Karpas-422 (cell line): ENCODE measurements around the gene PAX5. TPM values are rescaled to one million over a fixed set of nuclear protein-coding genes. Genes with fewer than 3 reads are reported as not detected.
A peak's percentile ranks its signal among the peaks of the same experiment; 100 is the strongest.
"Not testable (repeated sequence)": the region's sequence is repeated elsewhere in the genome, so short reads cannot be mapped to it uniquely, and the experiment has no call there.

ENCODE experiments used
- DNase-seq: peaks from one replicate; pipeline ENCODE4 v3.0.0-alpha.2; 2015
- H2AFZ ChIP-seq: fragments of 200-600 bp; sonication (generic); 2 replicates; pipeline ENCODE4 v1.6.1; 2014; ENCODE audit warnings: antibody characterized with exemption, low read length, mixed read lengths
- H3K27ac ChIP-seq: fragments of 200-600 bp; sonication (generic); 2 replicates; pipeline ENCODE4 v1.5.1; 2014; ENCODE audit warnings: mild to moderate bottlenecking, low read length, moderate library complexity
- H3K27me3 ChIP-seq: fragments of 200-600 bp; sonication (generic); 2 replicates; pipeline ENCODE4 v1.6.1; 2014; ENCODE audit warnings: low read length, mixed read lengths
- H3K36me3 ChIP-seq: fragments of 200-600 bp; sonication (generic); 2 replicates; pipeline ENCODE4 v1.6.1; 2014; ENCODE audit warnings: low read length, mixed read lengths; ENCODE audit not compliant: insufficient read depth
- H3K4me1 ChIP-seq: fragments of 200-600 bp; sonication (generic); 2 replicates; pipeline ENCODE4 v1.6.1; 2014; ENCODE audit warnings: mild to moderate bottlenecking, low read length, mixed read lengths
- H3K4me2 ChIP-seq: fragments of 200-600 bp; sonication (generic); 2 replicates; pipeline ENCODE4 v1.6.1; 2014; ENCODE audit warnings: low read length, low read depth, mild to moderate bottlenecking; ENCODE audit not compliant: poor library complexity, severe bottlenecking
- H3K4me3 ChIP-seq: fragments of 200-600 bp; sonication (generic); 2 replicates; pipeline ENCODE4 v1.5.1; 2014; ENCODE audit warnings: mild to moderate bottlenecking, antibody characterized with exemption, low read length, mixed read lengths
- H3K79me2 ChIP-seq: fragments of 200-600 bp; sonication (generic); 2 replicates; pipeline ENCODE4 v1.6.1; 2014; ENCODE audit warnings: mild to moderate bottlenecking, low read length, mixed read lengths
- H3K9ac ChIP-seq: fragments of 200-600 bp; sonication (generic); 2 replicates; pipeline ENCODE4 v1.6.0; 2014; ENCODE audit warnings: low read length
- H3K9me2 ChIP-seq: fragments of 200-600 bp; sonication (generic), shearing (Covaris generic); replicated peaks from 2 replicates; pipeline ENCODE4 v1.6.0; 2014; ENCODE audit warnings: mild to moderate bottlenecking, low read length, moderate library complexity; ENCODE audit not compliant: insufficient read depth
- H3K9me3 ChIP-seq: fragments of 300-700, 200-600 bp; sonication (generic); 2 replicates; pipeline ENCODE4 v1.6.1; 2014; ENCODE audit warnings: low read length, mixed read lengths
- H4K20me1 ChIP-seq: fragments of 200-600 bp; sonication (generic); 2 replicates; pipeline ENCODE4 v1.6.1; 2014; ENCODE audit warnings: mild to moderate bottlenecking, antibody characterized with exemption, low read length, low read depth; ENCODE audit not compliant: insufficient read depth
- total RNA-seq: library from RNA; depleted of rRNA; stranded (reverse); fragments of >200 nt; shearing (Covaris generic); gene quantifications from 2 replicates; pipeline ENCODE4 v1.2.3, GENCODE V29; 2014; ENCODE audit warnings: low replicate concordance

The PAX5 gene
- total RNA-seq, 1 experiment from 2014 or later, result 88.9 TPM

DNA sequence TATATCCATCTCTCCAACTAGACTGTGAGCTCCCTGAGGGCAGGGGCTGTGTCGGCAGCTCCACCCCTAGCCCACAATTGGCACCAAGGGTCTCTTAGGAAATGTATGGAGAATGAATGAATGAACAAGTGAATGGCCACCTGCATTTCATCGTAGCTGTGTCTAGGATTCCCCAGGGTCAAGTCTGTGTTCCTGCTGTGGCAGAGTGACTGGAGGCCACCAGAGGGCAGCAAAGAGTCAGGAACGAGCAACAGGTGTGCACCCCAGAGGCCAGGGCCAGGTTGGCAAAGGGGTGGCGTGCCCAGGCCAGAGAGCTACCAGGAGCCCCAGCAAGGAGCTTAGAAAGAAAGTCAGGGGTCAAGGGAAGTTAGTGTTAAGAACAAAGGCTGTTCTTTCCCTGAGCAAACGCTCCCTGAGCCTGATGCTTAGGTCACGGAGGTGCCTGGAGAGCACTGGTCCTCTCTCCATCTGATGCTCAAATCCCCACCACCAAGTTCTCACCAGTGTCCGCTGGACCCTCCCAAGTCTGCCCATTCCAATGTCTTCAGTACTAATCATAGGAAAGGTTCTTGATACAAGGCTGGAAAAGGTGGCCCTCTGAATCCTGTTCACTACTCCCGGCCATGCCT lies 160.7 kb downstream of the PAX5 start:
- Histone ChIP-seq H3K4me3 (no peak overlapping the region), H3K9me3 (no peaks in the 10 kb centered on the region), H3K9me2 (no peaks in the 10 kb centered on the region), H2AFZ (no peak overlapping the region), H4K20me1 (peaks cover 8% of the 10 kb centered on the region; the same call in 1 of the 2 replicates), H3K9ac (no peak overlapping the region), H3K36me3 (peaks cover 16% of the 10 kb centered on the region; the same call in 1 of the 2 replicates), H3K4me1 (no peaks in the 10 kb centered on the region; the same call in 1 of the 2 replicates), H3K4me2 (no peak overlapping the region), H3K27ac (peak overlapping the region; percentile 46; the same call in 1 of the 2 replicates), H3K27me3 (no peaks in the 10 kb centered on the region), H3K79me2 (peaks cover 62% of the 10 kb centered on the region)
- DNase-seq, result peak; percentile 92

DNA sequence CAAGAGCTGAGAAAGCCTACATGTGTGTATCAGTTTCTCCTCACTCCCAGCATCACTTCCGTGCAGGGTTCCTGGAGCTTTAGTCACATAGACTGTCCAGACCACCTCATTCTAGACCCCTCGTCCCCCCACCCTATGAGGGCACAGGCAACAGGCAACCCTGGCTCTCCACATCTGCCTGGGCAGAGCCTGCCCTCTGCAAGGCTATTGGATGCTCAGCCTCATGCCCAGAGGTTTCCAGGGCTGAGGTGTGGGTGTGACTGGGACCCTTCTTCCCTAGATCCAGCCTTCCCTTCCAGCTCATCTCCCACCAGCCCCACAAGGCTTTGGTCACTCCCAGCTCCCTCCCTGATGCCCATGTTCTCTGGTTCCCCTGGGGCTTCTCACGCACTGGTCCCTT lies 161.4 kb downstream of the PAX5 start:
- Histone ChIP-seq H4K20me1 (peaks cover 8% of the 10 kb centered on the region; the same call in 1 of the 2 replicates), H3K9me2 (no peaks in the 10 kb centered on the region), H3K9me3 (no peaks in the 10 kb centered on the region), H2AFZ (no peak overlapping the region), H3K79me2 (peaks cover 55% of the 10 kb centered on the region), H3K4me2 (no peak overlapping the region), H3K27me3 (no peaks in the 10 kb centered on the region), H3K9ac (no peak overlapping the region), H3K27ac (peak overlapping the region; percentile 46; the same call in 1 of the 2 replicates), H3K4me3 (no peak overlapping the region), H3K36me3 (peaks cover 10% of the 10 kb centered on the region; the same call in 1 of the 2 replicates), H3K4me1 (no peaks in the 10 kb centered on the region; the same call in 1 of the 2 replicates)
- no peak for DNase-seq

DNA sequence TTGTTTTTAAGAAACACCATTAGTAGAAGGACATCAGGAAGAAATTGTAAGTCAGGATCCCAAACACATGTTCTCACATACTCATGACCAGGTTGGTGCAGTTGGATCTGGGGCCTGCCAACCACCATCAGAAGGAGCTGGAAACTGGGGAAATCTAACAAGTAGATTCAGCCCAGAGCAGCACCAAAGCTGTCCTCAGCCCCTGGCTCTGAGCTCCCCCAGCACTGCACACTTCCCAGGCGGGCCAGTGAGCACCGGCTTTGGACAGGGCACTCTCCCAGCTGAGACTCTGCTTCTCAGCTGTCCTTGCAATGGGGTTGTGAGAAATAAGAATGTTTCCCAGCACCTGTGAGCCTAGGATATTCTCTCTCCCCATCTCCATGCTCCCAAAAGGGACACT lies 162.5 kb downstream of the PAX5 start:
- no peak overlapping the region for H2AFZ ChIP-seq
- H3K27me3 ChIP-seq, result no peaks in the 10 kb centered on the region
- no peak for DNase-seq
- peaks cover 45% of the 10 kb centered on the region for H3K79me2 ChIP-seq
- H3K4me1 ChIP-seq, result no peaks in the 10 kb centered on the region; the same call in 1 of the 2 replicates
- H4K20me1 ChIP-seq, result peaks cover 11% of the 10 kb centered on the region; the same call in 1 of the 2 replicates
- no peak overlapping the region for H3K4me2 ChIP-seq
- no peak overlapping the region for H3K9ac ChIP-seq
- no peak overlapping the region for H3K4me3 ChIP-seq
- H3K27ac ChIP-seq, result no peak overlapping the region
- no peaks in the 10 kb centered on the region for H3K9me3 ChIP-seq
- H3K36me3 ChIP-seq, result peaks cover 9% of the 10 kb centered on the region; the same call in 1 of the 2 replicates
- no peaks in the 10 kb centered on the region for H3K9me2 ChIP-seq

DNA sequence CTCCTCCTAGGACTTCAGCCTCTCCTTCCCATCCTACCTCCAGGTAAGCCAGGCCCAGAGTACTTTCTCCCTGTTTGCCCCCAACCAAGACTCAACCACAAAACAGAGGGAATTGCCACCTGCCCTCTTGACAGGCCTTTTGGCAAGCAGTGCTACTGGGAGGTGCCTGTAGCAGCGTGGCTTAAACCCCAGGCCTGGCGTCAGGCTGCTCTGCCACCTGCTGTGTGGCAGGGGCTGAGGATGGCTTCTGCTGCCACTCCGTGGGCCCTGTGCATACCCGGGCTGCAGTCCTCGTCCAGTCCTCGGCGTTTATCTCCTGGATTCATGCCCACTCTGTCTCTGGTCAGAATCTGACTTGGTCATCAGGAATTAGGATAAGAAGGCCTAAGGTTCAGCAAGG lies 163.1 kb downstream of the PAX5 start:
- Histone ChIP-seq H3K27ac (no peak overlapping the region), H3K4me2 (no peak overlapping the region), H3K4me1 (no peaks in the 10 kb centered on the region; the same call in 1 of the 2 replicates), H3K9ac (no peak overlapping the region), H3K9me2 (no peaks in the 10 kb centered on the region), H3K27me3 (no peaks in the 10 kb centered on the region), H4K20me1 (peaks cover 11% of the 10 kb centered on the region; the same call in 1 of the 2 replicates), H2AFZ (no peak overlapping the region), H3K9me3 (no peaks in the 10 kb centered on the region), H3K79me2 (peaks cover 43% of the 10 kb centered on the region), H3K4me3 (no peak overlapping the region), H3K36me3 (peaks cover 9% of the 10 kb centered on the region; the same call in 1 of the 2 replicates)
- no peak for DNase-seq

DNA sequence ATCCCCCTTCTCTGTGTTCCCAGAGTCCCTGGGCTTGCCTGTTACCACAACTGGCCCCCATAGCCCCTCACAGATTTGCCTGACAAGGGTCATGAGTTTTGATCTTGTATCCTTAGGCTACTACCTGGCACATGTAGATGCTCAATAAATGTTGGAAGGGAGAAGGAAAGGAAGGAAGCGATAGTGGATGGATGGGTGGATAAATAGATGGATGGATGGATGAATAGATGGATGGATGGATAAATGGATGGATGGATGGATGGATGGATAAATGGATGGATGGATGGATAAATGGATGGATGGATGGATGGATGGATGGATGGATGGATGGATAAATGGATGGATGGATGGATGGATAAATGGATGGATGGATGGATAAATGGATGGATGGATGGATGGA lies 164.5 kb downstream of the PAX5 start:
- not testable (repeated sequence) for H3K27ac ChIP-seq, H3K36me3 ChIP-seq, H3K9ac ChIP-seq, H3K27me3 ChIP-seq, H3K4me3 ChIP-seq, H3K4me2 ChIP-seq, H3K9me2 ChIP-seq, H3K4me1 ChIP-seq, DNase-seq, H4K20me1 ChIP-seq, H3K9me3 ChIP-seq, H2AFZ ChIP-seq
- peaks cover 33% of the 10 kb centered on the region for H3K79me2 ChIP-seq

DNA sequence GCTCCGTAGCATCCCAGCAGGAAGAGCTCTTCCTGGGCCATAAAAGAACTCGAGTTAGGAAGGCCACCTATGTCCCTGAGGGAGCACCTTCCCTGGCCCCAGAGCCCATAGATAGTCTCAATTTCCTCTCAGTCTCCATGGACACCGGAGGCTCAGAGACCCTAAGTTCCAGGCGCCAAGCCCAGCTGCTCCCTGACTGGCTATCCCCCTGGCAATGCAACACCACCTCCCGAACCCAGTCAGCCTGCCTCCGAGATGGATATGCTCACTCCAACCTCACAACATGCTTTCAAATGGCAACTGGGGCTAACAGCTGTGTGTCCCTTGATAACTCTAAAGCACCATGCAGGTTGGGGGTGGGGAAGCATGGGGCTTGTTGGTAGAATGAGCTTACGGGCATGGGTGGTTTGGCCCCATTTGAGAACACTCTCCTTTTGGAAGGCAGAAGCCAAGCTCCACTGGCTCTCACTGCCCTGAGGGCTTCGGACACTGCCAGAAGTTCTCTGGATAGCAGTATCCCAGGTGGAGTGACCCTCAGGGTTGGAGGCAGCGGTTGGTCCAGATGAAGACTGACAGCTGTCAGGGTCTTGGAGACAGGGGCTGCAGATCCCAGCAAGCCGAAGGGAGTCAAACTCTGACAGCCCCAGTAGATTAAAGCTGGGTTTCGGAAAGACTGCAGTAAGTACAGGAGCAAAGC lies 165.3 kb downstream of the PAX5 start:
- Histone ChIP-seq H3K9me2 (no peaks in the 10 kb centered on the region), H3K27me3 (no peaks in the 10 kb centered on the region), H3K79me2 (peaks cover 33% of the 10 kb centered on the region), H3K4me3 (no peak overlapping the region), H4K20me1 (peaks cover 7% of the 10 kb centered on the region; the same call in 1 of the 2 replicates), H3K4me2 (no peak overlapping the region), H2AFZ (no peak overlapping the region), H3K9ac (no peak overlapping the region), H3K4me1 (no peaks in the 10 kb centered on the region; the same call in 1 of the 2 replicates), H3K9me3 (no peaks in the 10 kb centered on the region), H3K27ac (no peak overlapping the region), H3K36me3 (peaks cover 9% of the 10 kb centered on the region; the same call in 1 of the 2 replicates)
- no peak for DNase-seq

DNA sequence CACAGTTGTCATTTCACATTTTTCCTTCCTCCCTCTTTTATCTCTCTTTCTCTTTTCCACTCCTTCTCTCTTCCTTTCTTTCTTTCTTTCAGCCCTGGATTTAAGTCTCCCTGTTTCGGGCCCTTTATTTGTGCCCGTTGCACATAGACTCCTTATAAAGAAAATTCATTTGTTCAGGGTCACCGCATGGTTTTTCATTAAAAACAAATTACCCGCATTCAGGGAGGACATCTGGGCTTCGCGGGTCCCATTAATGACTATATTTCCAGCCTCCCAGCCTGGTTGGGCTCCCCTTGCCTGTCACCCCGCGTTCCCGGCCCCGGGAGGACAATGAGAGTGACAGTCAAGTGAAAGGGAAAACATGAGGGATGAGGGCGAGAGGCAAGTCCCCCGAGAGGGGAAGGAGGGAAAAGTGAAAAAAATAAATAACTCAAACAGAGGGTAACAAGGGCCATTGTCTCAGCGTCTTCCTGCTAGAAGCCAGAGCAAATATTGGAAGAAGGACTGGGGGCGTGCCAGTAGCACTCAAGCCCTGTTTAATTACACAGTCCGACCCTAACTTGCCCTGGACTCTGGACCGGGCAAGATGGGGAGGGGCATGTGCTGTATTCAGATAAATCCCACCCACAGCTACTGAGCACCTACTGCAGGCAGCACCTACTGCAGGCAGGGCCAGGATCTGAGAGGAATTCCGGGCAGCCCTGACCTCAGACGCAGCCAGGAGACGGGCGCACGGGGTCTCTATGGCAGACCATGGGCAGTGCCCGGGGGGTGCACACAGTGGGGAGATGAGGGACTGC lies 166.2 kb downstream of the PAX5 start:
- Histone ChIP-seq H2AFZ (no peak overlapping the region), H3K79me2 (peaks cover 30% of the 10 kb centered on the region), H4K20me1 (peaks cover 4% of the 10 kb centered on the region; the same call in 1 of the 2 replicates), H3K9ac (no peak overlapping the region), H3K27me3 (no peaks in the 10 kb centered on the region), H3K4me3 (no peak overlapping the region), H3K4me1 (no peaks in the 10 kb centered on the region), H3K9me3 (no peaks in the 10 kb centered on the region), H3K9me2 (no peaks in the 10 kb centered on the region), H3K4me2 (no peak overlapping the region), H3K36me3 (peaks cover 6% of the 10 kb centered on the region; the same call in 1 of the 2 replicates), H3K27ac (no peak overlapping the region)
- no peak for DNase-seq
